PC-3 (cell line): Measurements from ENCODE around the gene BAZ2B. TPM values are rescaled to one million over a fixed set of nuclear protein-coding genes. Genes with fewer than 3 reads are reported as not detected.

Experiments used
- ATAC-seq: fragments of 200-7000 bp; cut with Tn5 transposase; 2 replicates; pipeline ENCODE4 v1.9.1; 2020; ENCODE audit warnings: mild to moderate bottlenecking, moderate library complexity
- BruUV-seq: library from RNA; stranded (reverse); fragments of 400-500 nt; replicated peaks from 2 replicates; lab custom pipeline; 2021; lab: Mats Ljungman, UMichigan
- CTCF ChIA-PET: fragments of 300-600 bp; sonication (Branson Sonifier 250); formaldehyde crosslinking; loops from one replicate; lab custom pipeline; 2022; ENCODE audit warnings: antibody characterized with exemption; lab: Charles Lee
- POLR2A ChIA-PET: fragments of 300-600 bp; sonication (Branson Sonifier 250); formaldehyde crosslinking; loops from one replicate; lab custom pipeline; 2022; ENCODE audit warnings: antibody characterized with exemption; ENCODE audit not compliant: unreplicated experiment; lab: Charles Lee
- DNase-seq: peaks from one replicate; pipeline ENCODE4 v3.0.0-alpha.2; 2015
- H2AFZ ChIP-seq: fragments of 300-600 bp; sonication (generic); 2 replicates; pipeline ENCODE4 v1.6.0; 2016; ENCODE audit warnings: antibody characterized with exemption, low read length
- H3F3A ChIP-seq: fragments of 300-600 bp; sonication (generic); one replicate; pipeline ENCODE4 v1.6.0; 2017; ENCODE audit warnings: antibody characterized with exemption, low read length, control low read depth, mild to moderate bottlenecking; ENCODE audit not compliant: unreplicated experiment
- H3K27ac ChIP-seq: fragments of 300-600 bp; sonication (generic); 2 replicates; pipeline ENCODE4 v1.5.1; 2016; ENCODE audit warnings: mild to moderate bottlenecking, low read length
- H3K27me3 ChIP-seq: fragments of 300-600 bp; sonication (generic); 2 replicates; pipeline ENCODE4 v1.6.1; 2016; ENCODE audit warnings: low read length, mixed read lengths
- H3K36me3 ChIP-seq: fragments of 300-600 bp; sonication (generic); 2 replicates; pipeline ENCODE4 v1.6.1; 2016; ENCODE audit warnings: low read depth, mixed run types, low read length, mixed read lengths
- H3K4me1 ChIP-seq: fragments of 300-600 bp; sonication (generic); 2 replicates; pipeline ENCODE4 v1.5.1; 2016; ENCODE audit warnings: low read length; ENCODE audit not compliant: insufficient read depth
- H3K4me2 ChIP-seq: fragments of 300-600 bp; sonication (generic); 2 replicates; pipeline ENCODE4 v1.6.0; 2016; ENCODE audit warnings: low read length
- H3K4me3 ChIP-seq: fragments of 300-600 bp; sonication (generic); 2 replicates; pipeline ENCODE4 v1.5.1; 2016; ENCODE audit warnings: mild to moderate bottlenecking, low read length, mixed read lengths
- H3K79me2 ChIP-seq: fragments of 300-600 bp; sonication (generic); 2 replicates; pipeline ENCODE4 v1.6.1; 2017; ENCODE audit warnings: low read length, mixed read lengths
- H3K9ac ChIP-seq: fragments of 300-600 bp; sonication (generic); 2 replicates; pipeline ENCODE4 v1.6.0; 2016; ENCODE audit warnings: mild to moderate bottlenecking, low read length
- H3K9me2 ChIP-seq: fragments of 300-600 bp; sonication (generic); replicated peaks from 2 replicates; pipeline ENCODE4 v1.6.1; 2016; ENCODE audit warnings: mixed run types, low read length, mixed read lengths
- H3K9me3 ChIP-seq: fragments of 300-600 bp; sonication (generic); 2 replicates; pipeline ENCODE4 v1.6.1; 2016; ENCODE audit warnings: low read length, mixed read lengths
- H4K20me1 ChIP-seq: fragments of 300-600 bp; sonication (generic); 2 replicates; pipeline ENCODE4 v1.6.1; 2016; ENCODE audit warnings: low read length, mixed read lengths
- CTCF ChIP-seq: fragments of 300-600 bp; sonication (generic); conservative IDR thresholded peaks from 2 replicates; pipeline ENCODE4 v1.5.1; 2017; ENCODE audit warnings: antibody characterized with exemption, low read depth, mild to moderate bottlenecking, low read length
- EZH2 ChIP-seq: fragments of 300-600 bp; sonication (generic); IDR thresholded peaks from one replicate; pipeline ENCODE4 v1.6.1; 2017; ENCODE audit warnings: antibody characterized with exemption, mild to moderate bottlenecking, low read length; ENCODE audit not compliant: unreplicated experiment
- EZH2phosphoT487 ChIP-seq: fragments of 300-600 bp; sonication (generic); IDR thresholded peaks from 2 replicates; pipeline ENCODE4 v1.6.1; 2018; ENCODE audit warnings: mild to moderate bottlenecking, antibody characterized with exemption, low read length, borderline replicate concordance
- intact Hi-C: fragments of 100-400 bp; cut with micrococcal nuclease; formaldehyde crosslinking; loops from 2 replicates; pipeline ENCODE4 v1.9.0; 2023
- total RNA-seq: library from RNA; depleted of rRNA; stranded (reverse); fragments of >200 nt; gene quantifications from 2 replicates; pipeline ENCODE4 v1.2.3, GENCODE V29; 2014

The BAZ2B gene
- total RNA-seq, 1 experiment from 2014 or later = 19.6 TPM

- Histone ChIP-seq H3K27me3 (no peaks in the 10 kb centered on the region), H3F3A (no peaks in the 10 kb centered on the region), H3K4me1 (peaks cover 14% of the 10 kb centered on the region), H3K9me2 (no peaks in the 10 kb centered on the region), H3K36me3 (no peaks in the 10 kb centered on the region), H3K79me2 (peaks cover 23% of the 10 kb centered on the region), H4K20me1 (no peaks in the 10 kb centered on the region), H3K9ac (no peak overlapping the region), H2AFZ (no peak overlapping the region), H3K4me2 (no peak overlapping the region), H3K4me3 (no peak overlapping the region), H3K27ac (no peak overlapping the region), H3K9me3 (no peaks in the 10 kb centered on the region)
- BruUV-seq = no TSS peak
- ChIA-PET CTCF (no interaction called here), POLR2A (no interaction called here)
- intact Hi-C loops = no loop called here
- TF ChIP-seq EZH2phosphoT487 (no peak), EZH2 (no peak)
- DNase-seq (no peak), ATAC-seq (no peak)
Measured at GRCh38 chr2:159608108-159608507, 8.2 kb downstream of the BAZ2B start.

DNA sequence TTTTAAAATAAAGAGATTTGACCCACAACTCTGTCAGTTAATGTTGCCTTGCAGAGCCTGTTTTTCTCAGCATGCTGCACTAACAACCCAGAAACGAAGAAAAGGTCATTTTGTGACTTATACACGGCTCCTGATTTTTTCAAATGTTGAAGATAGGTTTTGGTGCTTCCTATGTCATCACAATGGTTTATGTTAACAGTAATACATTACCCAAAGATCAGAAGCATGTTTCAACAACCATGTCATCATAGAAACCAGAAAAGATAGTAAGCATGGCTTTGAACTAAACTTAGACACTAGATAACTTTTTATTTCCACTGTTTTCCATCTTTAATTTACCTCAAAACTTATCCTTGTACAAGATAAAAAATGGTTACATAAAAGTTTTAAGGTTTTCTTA, 10.1 kb downstream of the BAZ2B start:
- no peak for TF ChIP-seq EZH2phosphoT487
- no peak for TF ChIP-seq EZH2
- TF ChIP-seq CTCF = no peak

DNA sequence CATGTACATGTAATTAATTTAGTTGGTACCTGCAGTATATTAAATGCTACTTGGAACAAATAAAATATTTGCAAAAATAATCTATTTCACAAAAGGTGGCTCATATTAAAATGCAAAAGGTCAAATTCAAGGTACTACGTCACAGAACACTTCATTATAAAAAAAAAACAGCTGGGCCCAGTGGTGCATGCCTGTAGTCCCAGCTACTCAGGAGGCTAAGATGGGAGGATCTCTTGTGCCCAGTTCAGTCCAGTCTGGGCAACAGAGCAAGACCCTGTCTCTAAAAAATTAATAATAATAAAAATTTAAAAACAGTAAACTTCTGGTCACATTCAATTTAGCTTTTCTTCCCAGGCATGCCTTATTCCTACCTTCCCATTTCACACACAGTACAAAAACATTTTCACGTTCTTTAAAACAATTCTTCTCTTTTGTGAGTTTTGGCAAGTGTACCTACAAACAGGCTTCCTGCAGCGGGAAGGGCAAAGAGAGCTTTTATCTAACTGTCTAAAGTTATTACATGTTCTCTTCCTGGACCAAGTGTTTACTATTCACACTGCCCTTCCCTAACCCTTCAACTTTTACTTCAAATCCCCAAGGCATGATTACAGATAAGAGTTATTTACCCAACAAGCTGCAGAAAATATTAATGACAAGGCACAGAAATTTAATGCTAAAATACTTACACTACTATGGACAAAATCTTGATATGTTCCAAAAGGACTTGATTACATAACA, 10.7 kb downstream of the BAZ2B start:
- intact Hi-C loops = no loop called here
- H3K9me3 ChIP-seq = no peaks in the 10 kb centered on the region
- CTCF ChIA-PET = interaction anchor here (0.6 kb wide), 1 partner anchor 9 kb away, joined by 3 read pairs; no protein-coding TSS in a partner anchor
- DNase-seq = no peak
- H3K27ac ChIP-seq = no peak overlapping the region
- H3K9me2 ChIP-seq = no peaks in the 10 kb centered on the region
- ATAC-seq = no peak
- peaks cover 7% of the 10 kb centered on the region for H3K79me2 ChIP-seq
- no peak overlapping the region for H3K9ac ChIP-seq
- H3F3A ChIP-seq = no peaks in the 10 kb centered on the region
- no peaks in the 10 kb centered on the region for H4K20me1 ChIP-seq
- no peaks in the 10 kb centered on the region for H3K27me3 ChIP-seq
- no peaks in the 10 kb centered on the region for H3K36me3 ChIP-seq
- H3K4me3 ChIP-seq = no peak overlapping the region
- no peak overlapping the region for H3K4me2 ChIP-seq
- TF ChIP-seq EZH2phosphoT487 = no peak
- no peak overlapping the region for H2AFZ ChIP-seq
- POLR2A ChIA-PET = interaction anchor here (0.6 to 0.7 kb wide), 2 partner anchors 46 to 1720 kb away, joined by 4 read pairs; no protein-coding TSS in a partner anchor
- no TSS peak for BruUV-seq
- H3K4me1 ChIP-seq = peaks cover 5% of the 10 kb centered on the region

More for the DNA sequence above, 10.1 kb downstream of the BAZ2B start:
- ChIA-PET POLR2A (no interaction called here), CTCF (no interaction called here)
- H3K4me3 ChIP-seq = no peak overlapping the region
- peaks cover 4% of the 10 kb centered on the region; the same call in 1 of the 2 replicates for H3K4me1 ChIP-seq
- H3K36me3 ChIP-seq = no peaks in the 10 kb centered on the region
- H3K79me2 ChIP-seq = peaks cover 11% of the 10 kb centered on the region
- H2AFZ ChIP-seq = no peak overlapping the region
- ATAC-seq (no peak), DNase-seq (no peak)
- no peaks in the 10 kb centered on the region for H4K20me1 ChIP-seq
- intact Hi-C loops = no loop called here
- H3K9ac ChIP-seq = no peak overlapping the region
- no peaks in the 10 kb centered on the region for H3F3A ChIP-seq
- H3K27ac ChIP-seq = no peak overlapping the region
- no peaks in the 10 kb centered on the region for H3K9me3 ChIP-seq
- BruUV-seq = no TSS peak
- H3K4me2 ChIP-seq = no peak overlapping the region
- no peaks in the 10 kb centered on the region for H3K9me2 ChIP-seq
- H3K27me3 ChIP-seq = no peaks in the 10 kb centered on the region
